Measurements from ENCODE around the gene RPRD1B. TPM values are rescaled to one million over a fixed set of nuclear protein-coding genes. Genes with fewer than 3 reads are reported as not detected.

Gene RPRD1B
- total and polyA plus RNA-seq, 2 of the 4 experiments (the other 2 are of a cell fraction), result 8.4 to 9.9 TPM

- Histone ChIP-seq H3K56ac (ENCODE audit: extremely low read depth, insufficient read depth, low read length) (no peak overlapping the region), H3K18ac (ENCODE audit: low read depth, low read length) (no peak overlapping the region), H2BK5ac (ENCODE audit: low read depth, low read length, poor library complexity, severe bottlenecking) (no peak overlapping the region), H4K8ac (ENCODE audit: low read depth in 2 of 2, low read length in 2 of 2) (no peak overlapping the region), H2AK9ac (replicated peaks; ENCODE audit: low read depth, low read length, poor library complexity) (no peak overlapping the region), H3K4me3 (ENCODE audit: insufficient read depth, low read depth, low read length) (no peak overlapping the region), H4K5ac (ENCODE audit: low read depth, low read length) (no peak overlapping the region), H3K23ac (ENCODE audit: low read depth, low read length) (no peak overlapping the region), H2BK15ac (ENCODE audit: low read depth, low read length) (no peak overlapping the region), H2BK20ac (ENCODE audit: low read depth, low read length) (no peak overlapping the region), H3K27me3 (ENCODE audit: control insufficient read depth, insufficient read depth, low read length) (no peaks in the 10 kb centered on the region), H3K4ac (ENCODE audit: low read depth, low read length) (no peak overlapping the region), H2BK120ac (ENCODE audit: low read depth, low read length) (no peak overlapping the region), H2AK5ac (ENCODE audit: low read depth, low read length) (no peak overlapping the region), H3K79me1 (ENCODE audit: low read depth in 1 of 2, low read length in 2 of 2) (peaks cover 54% of the 10 kb centered on the region in 2 experiments), H3K14ac (replicated peaks; ENCODE audit: low read depth, low read length) (no peak overlapping the region), H3K36me3 (ENCODE audit: control insufficient read depth, insufficient read depth, low read length) (peaks cover 36% of the 10 kb centered on the region), H3K9ac (ENCODE audit: low read depth, low read length) (no peak overlapping the region), H3K9me3 (ENCODE audit: control insufficient read depth, insufficient read depth, low read length) (peaks cover 5% of the 10 kb centered on the region), H3K4me1 (ENCODE audit: control insufficient read depth, insufficient read depth, low read length) (no peaks in the 10 kb centered on the region), H2AFZ (replicated peaks; ENCODE audit: low read length, poor library complexity) (no peak overlapping the region), H4K20me1 (ENCODE audit: insufficient read depth, low read length) (no peaks in the 10 kb centered on the region), H3K9me1 (ENCODE audit: insufficient read depth, low read length) (peaks cover 8% of the 10 kb centered on the region), H3K4me2 (ENCODE audit: low read depth, low read length) (no peak overlapping the region), H4K91ac (ENCODE audit: insufficient read depth, low read depth, low read length) (no peak overlapping the region), H3K27ac (ENCODE audit: insufficient read depth, low read length) (no peak overlapping the region)
- dilution Hi-C loops (cut with HindIII; ENCODE audit: low sequenced_read_pairs, unreplicated experiment), result no loop called here
- 100% methylated on average over 1 of the region's 2 CpGs; no CpG with 5 or more reads in 1 of the 2 experiments for WGBS, 2 experiments (ENCODE audit: extremely low coverage in 2 of 2, insufficient read length in 1 of 2)
- ChIA-PET CTCF (no interaction called here), POLR2A (ENCODE audit: unreplicated experiment) (no interaction called here)
- no peak for ATAC-seq (ENCODE audit: low read depth)
- DNase-seq, result no peak
- intact Hi-C loops (cut with micrococcal nuclease), result no loop called here
- no peak for TF ChIP-seq MXI1 (IDR thresholded peaks at IDR 0.05; ENCODE audit: borderline replicate concordance, low read depth, low read length)
- no peak for TF ChIP-seq NFE2L2 (IDR thresholded peaks at IDR 0.05; ENCODE audit: low read depth, low read length)
- TF ChIP-seq FOS (IDR thresholded peaks at IDR 0.05; ENCODE audit: low read depth, low read length), result no peak
- TF ChIP-seq CTCF (conservative IDR thresholded peaks at IDR 0.05; ENCODE audit: low read depth, low read length), result no peak
- TF ChIP-seq RFX5 (IDR thresholded peaks at IDR 0.05; ENCODE audit: low read depth, low read length), result no peak
- no peak for TF ChIP-seq CHD1 (IDR thresholded peaks at IDR 0.05; ENCODE audit: low read depth, low read length)
- TF ChIP-seq POLR2A (IDR thresholded peaks at IDR 0.05; ENCODE audit: low read depth, low read length), result no peak
- no peak for TF ChIP-seq RCOR1 (IDR thresholded peaks at IDR 0.05; ENCODE audit: insufficient replicate concordance, low read length)
- no peak for TF ChIP-seq MAZ (IDR thresholded peaks at IDR 0.05; ENCODE audit: borderline replicate concordance, low read depth, low read length)
- TF ChIP-seq SMC3 (IDR thresholded peaks at IDR 0.05; ENCODE audit: low read depth, low read length), result no peak
- no peak for TF ChIP-seq USF2 (IDR thresholded peaks at IDR 0.05; ENCODE audit: low read depth, low read length)
- TF ChIP-seq CEBPB (IDR thresholded peaks at IDR 0.05; ENCODE audit: low read depth, low read length), result no peak
- no peak for TF ChIP-seq RAD21 (IDR thresholded peaks at IDR 0.05; ENCODE audit: low read length)
- no peak for TF ChIP-seq MAFK (IDR thresholded peaks at IDR 0.05; ENCODE audit: low read depth, low read length)
- TF ChIP-seq ELK1 (IDR thresholded peaks at IDR 0.05; ENCODE audit: borderline replicate concordance, low read depth, low read length), result no peak
- no peak for TF ChIP-seq BHLHE40 (IDR thresholded peaks at IDR 0.05; ENCODE audit: low read depth, low read length)
- in situ Hi-C loops (cut with MboI; ENCODE audit: low sequenced_read_pairs), result no loop called here
- BruUV-seq (replicated peaks), result no TSS peak
Observed at GRCh38 chr20:38013887-38014286, 19.7 kb upstream of the RPRD1B start.

All from IMR-90 (cell line).